WTC11 (cell line): ENCODE data around the gene SLC38A3. TPM values are rescaled to one million over a fixed set of nuclear protein-coding genes. Genes with fewer than 3 reads are reported as not detected.
"Not testable (repeated sequence)": the region's sequence is repeated elsewhere in the genome, so short reads cannot be mapped to it uniquely, and the experiment has no call there.

Experiments
- ATAC-seq: fragments of 200-7000 bp; cut with Tn5 transposase; 2 replicates; pipeline ENCODE4 v1.10.0; 2021; ENCODE audit warnings: mild to moderate bottlenecking, moderate library complexity
- CTCF ChIA-PET: fragments of 300-600 bp; sonication (Branson Sonifier 250); formaldehyde crosslinking; loops from one replicate; lab custom pipeline; 2021; ENCODE audit warnings: antibody characterized with exemption; lab: Charles Lee
- POLR2A ChIA-PET: fragments of 350-600 bp; sonication (Branson Sonifier 250); formaldehyde crosslinking; loops from one replicate; lab custom pipeline; 2021; ENCODE audit warnings: antibody characterized with exemption; lab: Charles Lee
- DNase-seq: peaks from one replicate; pipeline ENCODE4 v3.0.0; 2021; ENCODE audit warnings: low spot score
- H3K27ac Mint-ChIP-seq: 2 replicates; pipeline ENCODE4 v1.8.0; 2021; ENCODE audit warnings: mixed read lengths
- H3K27me3 Mint-ChIP-seq: 2 replicates; pipeline ENCODE4 v1.8.0; 2021; ENCODE audit warnings: low read depth, mild to moderate bottlenecking, moderate library complexity, mixed read lengths
- H3K36me3 Mint-ChIP-seq: 2 replicates; pipeline ENCODE4 v1.8.0; 2021; ENCODE audit warnings: mixed read lengths
- H3K4me1 Mint-ChIP-seq: 2 replicates; pipeline ENCODE4 v1.8.0; 2022; ENCODE audit warnings: mixed read lengths
- H3K4me3 Mint-ChIP-seq: 2 replicates; pipeline ENCODE4 v1.8.0; 2021; ENCODE audit warnings: mild to moderate bottlenecking, moderate library complexity, mixed read lengths
- H3K9me3 Mint-ChIP-seq: 2 replicates; pipeline ENCODE4 v1.8.0; 2021; ENCODE audit warnings: mixed read lengths
- ATF1 ChIP-seq: sonication (generic); formaldehyde crosslinking; IDR thresholded peaks from 2 replicates; pipeline ENCODE4 v1.8.1; 2023; ENCODE audit warnings: mild to moderate bottlenecking, moderate library complexity, missing genetic modification reagents
- ATF3 ChIP-seq: sonication (generic); formaldehyde crosslinking; conservative IDR thresholded peaks from 2 replicates; pipeline ENCODE4 v1.8.1; 2022; ENCODE audit warnings: mild to moderate bottlenecking, missing genetic modification reagents
- E2F1 ChIP-seq: sonication (generic); formaldehyde crosslinking; IDR thresholded peaks from 2 replicates; pipeline ENCODE4 v1.8.0; 2022; ENCODE audit warnings: mild to moderate bottlenecking, missing genetic modification reagents
- ERG ChIP-seq: fragments of 250-450 bp; sonication (Bioruptor Pico); IDR thresholded peaks from 2 replicates; pipeline ENCODE4 v1.8.0; 2021; ENCODE audit warnings: mild to moderate bottlenecking
- ESRRA ChIP-seq: sonication (generic); formaldehyde crosslinking; IDR thresholded peaks from 2 replicates; pipeline ENCODE4 v1.8.1; 2022; ENCODE audit warnings: mild to moderate bottlenecking, missing genetic modification reagents, borderline replicate concordance
- HMGA2 ChIP-seq: fragments of 250-450 bp; sonication (Bioruptor Pico); IDR thresholded peaks from 2 replicates; pipeline ENCODE4 v1.4.0; 2021; ENCODE audit warnings: mild to moderate bottlenecking, moderate library complexity
- JUN ChIP-seq: sonication (generic); formaldehyde crosslinking; IDR thresholded peaks from 2 replicates; pipeline ENCODE4 v1.8.0; 2023; ENCODE audit warnings: mild to moderate bottlenecking, missing genetic modification reagents
- MXD4 ChIP-seq: fragments of 250-450 bp; sonication (Bioruptor Pico); IDR thresholded peaks from 2 replicates; pipeline ENCODE4 v1.8.0; 2021; ENCODE audit warnings: mild to moderate bottlenecking, moderate library complexity, borderline replicate concordance
- PRRX2 ChIP-seq: fragments of 250-450 bp; sonication (Bioruptor Pico); IDR thresholded peaks from 2 replicates; pipeline ENCODE4 v1.8.0; 2021; ENCODE audit warnings: mild to moderate bottlenecking
- SMAD3 ChIP-seq: sonication (generic); formaldehyde crosslinking; IDR thresholded peaks from 2 replicates; pipeline ENCODE4 v1.8.0; 2022; ENCODE audit warnings: missing genetic modification reagents, mild to moderate bottlenecking, borderline replicate concordance
- TP53 ChIP-seq: sonication (generic); formaldehyde crosslinking; IDR thresholded peaks from 2 replicates; pipeline ENCODE4 v1.8.1; 2023; ENCODE audit warnings: mild to moderate bottlenecking, missing genetic modification reagents
- USF1 ChIP-seq: sonication (generic); formaldehyde crosslinking; IDR thresholded peaks from 2 replicates; pipeline ENCODE4 v1.8.0; 2022; ENCODE audit warnings: mild to moderate bottlenecking, missing genetic modification reagents
- USF2 ChIP-seq: sonication (generic); formaldehyde crosslinking; IDR thresholded peaks from 2 replicates; pipeline ENCODE4 v1.8.1; 2023; ENCODE audit warnings: mild to moderate bottlenecking, missing genetic modification reagents, moderate library complexity
- ZBTB21 ChIP-seq: sonication (generic); formaldehyde crosslinking; IDR thresholded peaks from 2 replicates; pipeline ENCODE4 v1.8.1; 2023; ENCODE audit warnings: mild to moderate bottlenecking, missing genetic modification reagents, borderline replicate concordance
- ZNF121 ChIP-seq: sonication (generic); formaldehyde crosslinking; IDR thresholded peaks from 2 replicates; pipeline ENCODE4 v1.8.0; 2023; ENCODE audit warnings: missing genetic modification reagents
- ZNF219 ChIP-seq: sonication (generic); formaldehyde crosslinking; IDR thresholded peaks from 2 replicates; pipeline ENCODE4 v1.8.0; 2023; ENCODE audit warnings: missing genetic modification reagents, mild to moderate bottlenecking, borderline replicate concordance
- ZNF317 ChIP-seq: sonication (generic); formaldehyde crosslinking; IDR thresholded peaks from 2 replicates; pipeline ENCODE4 v1.8.1; 2023; ENCODE audit warnings: low read depth, mild to moderate bottlenecking, moderate library complexity, missing genetic modification reagents, borderline replicate concordance
- ZNF532 ChIP-seq: fragments of 250-450 bp; sonication (Bioruptor Pico); IDR thresholded peaks from 2 replicates; pipeline ENCODE4 v1.9.0; 2021; ENCODE audit warnings: mild to moderate bottlenecking, borderline replicate concordance
- total RNA-seq: library from RNA; stranded (reverse); gene quantifications from 3 replicates; pipeline ENCODE4 v1.2.3, GENCODE V29; 2021

SLC38A3 gene
- total RNA-seq, 1 experiment from 2014 or later: 0.90 TPM

GRCh38 chr3:50262200-50262599 is 57.1 kb downstream of the SLC38A3 start:
- not testable (repeated sequence) for H3K27me3 Mint-ChIP-seq, H3K4me3 Mint-ChIP-seq, H3K36me3 Mint-ChIP-seq, ATAC-seq, H3K9me3 Mint-ChIP-seq, H3K27ac Mint-ChIP-seq
- CTCF ChIA-PET: interaction anchor here (3.5 kb wide), 1 partner anchor 68 kb away, joined by 61 read pairs; the partner anchor contains the start of gene GNAT1
- TF ChIP-seq ZNF121 (CRISPR knock-in tag): peak; percentile 77; the same call in 1 of the 2 replicates
- TF ChIP-seq, all 79 proteins: peak for 1; not testable (repeated sequence) for 78
- POLR2A ChIA-PET, DNase-seq: not testable (repeated sequence)
- peaks cover 42% of the 10 kb centered on the region for H3K4me1 Mint-ChIP-seq

GRCh38 chr3:50262778-50263177 is 57.7 kb downstream of the SLC38A3 start:
- Mint-ChIP-seq H3K4me3 (no peak overlapping the region), H3K27me3 (no peaks in the 10 kb centered on the region; the same call in 1 of the 2 replicates), H3K9me3 (no peaks in the 10 kb centered on the region), H3K4me1 (peaks cover 44% of the 10 kb centered on the region), H3K36me3 (peaks cover 2% of the 10 kb centered on the region; the same call in 1 of the 2 replicates), H3K27ac (no peak overlapping the region)
- CTCF ChIA-PET: interaction anchor here (0.6 to 4.4 kb wide), 11 partner anchors 13 to 1938 kb away, joined by 3 to 73 read pairs (median 10); partner anchors contain the start of genes GNAT1 and HYAL1
- TF ChIP-seq JUN (CRISPR knock-in tag) (no peak), E2F1 (CRISPR knock-in tag) (no peak), MXD4 (CRISPR knock-in tag) (no peak), ZNF532 (CRISPR knock-in tag) (no peak), SMAD3 (CRISPR knock-in tag) (no peak), ZNF317 (no peak), ATF1 (no peak), HMGA2 (CRISPR knock-in tag) (no peak), ESRRA (CRISPR knock-in tag) (no peak), ZNF219 (CRISPR knock-in tag) (no peak), USF2 (CRISPR knock-in tag) (no peak), PRRX2 (no peak), USF1 (no peak), TP53 (CRISPR knock-in tag) (no peak), ERG (CRISPR knock-in tag) (no peak), ATF3 (CRISPR knock-in tag) (no peak), ZBTB21 (no peak)
- ATAC-seq (no peak), DNase-seq (no peak)
- POLR2A ChIA-PET: no interaction called here
